ENCODE measurements around the gene SLC41A3.

SLC41A3 gene

DNA sequence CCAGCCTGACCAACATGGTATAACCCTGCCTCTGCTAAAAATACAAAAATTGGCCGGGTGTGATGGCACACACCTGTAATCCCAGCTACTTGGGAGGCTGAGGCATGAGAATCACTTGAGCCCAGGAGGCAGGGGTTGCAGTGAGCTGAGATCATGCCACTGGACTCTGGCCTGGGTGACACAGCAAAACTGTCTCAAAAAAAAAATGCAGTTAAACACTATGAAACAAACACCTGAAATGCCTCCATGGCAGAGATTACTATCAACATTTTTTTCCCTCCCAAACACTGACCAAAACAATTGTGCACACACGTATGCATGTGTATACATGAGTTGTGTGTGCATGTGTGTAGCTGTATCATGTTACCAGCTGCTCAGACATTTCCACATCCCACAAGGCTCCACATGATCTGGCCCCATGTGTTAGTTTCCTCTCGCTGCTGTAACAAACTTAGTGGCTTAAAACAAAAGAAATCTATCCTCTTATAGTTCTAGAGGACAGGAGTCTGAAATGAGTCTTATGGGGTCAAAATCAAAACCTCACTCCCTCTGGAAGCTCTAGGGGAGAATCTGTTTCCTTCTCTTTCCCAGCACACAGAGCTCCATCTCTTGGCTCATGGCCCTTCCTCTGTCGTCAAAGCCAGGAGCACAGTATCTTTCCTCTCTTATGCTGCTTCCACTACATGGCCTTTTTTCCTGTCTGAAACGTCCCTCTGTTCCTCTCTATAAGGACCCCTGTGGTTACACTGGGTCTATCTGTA is 34.5 kb downstream of the SLC41A3 start (continued):
- TF ChIP-seq, protein P1, sequence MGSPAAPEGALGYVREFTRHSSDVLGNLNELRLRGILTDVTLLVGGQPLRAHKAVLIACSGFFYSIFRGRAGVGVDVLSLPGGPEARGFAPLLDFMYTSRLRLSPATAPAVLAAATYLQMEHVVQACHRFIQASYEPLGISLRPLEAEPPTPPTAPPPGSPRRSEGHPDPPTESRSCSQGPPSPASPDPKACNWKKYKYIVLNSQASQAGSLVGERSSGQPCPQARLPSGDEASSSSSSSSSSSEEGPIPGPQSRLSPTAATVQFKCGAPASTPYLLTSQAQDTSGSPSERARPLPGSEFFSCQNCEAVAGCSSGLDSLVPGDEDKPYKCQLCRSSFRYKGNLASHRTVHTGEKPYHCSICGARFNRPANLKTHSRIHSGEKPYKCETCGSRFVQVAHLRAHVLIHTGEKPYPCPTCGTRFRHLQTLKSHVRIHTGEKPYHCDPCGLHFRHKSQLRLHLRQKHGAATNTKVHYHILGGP (tag by site-specific recombination; IDR thresholded peaks at IDR 0.05) = no peak
- TF ChIP-seq, protein P2, sequence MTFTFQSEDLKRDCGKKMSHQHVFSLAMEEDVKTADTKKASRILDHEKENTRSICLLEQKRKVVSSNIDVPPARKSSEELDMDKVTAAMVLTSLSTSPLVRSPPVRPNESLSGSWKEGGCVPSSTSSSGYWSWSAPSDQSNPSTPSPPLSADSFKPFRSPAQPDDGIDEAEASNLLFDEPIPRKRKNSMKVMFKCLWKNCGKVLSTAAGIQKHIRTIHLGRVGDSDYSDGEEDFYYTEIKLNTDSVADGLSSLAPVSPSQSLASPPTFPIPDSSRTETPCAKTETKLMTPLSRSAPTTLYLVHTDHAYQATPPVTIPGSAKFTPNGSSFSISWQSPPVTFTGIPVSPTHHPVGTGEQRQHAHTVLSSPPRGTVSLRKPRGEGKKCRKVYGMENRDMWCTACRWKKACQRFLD (tag by site-specific recombination; IDR thresholded peaks at IDR 0.05) = no peak
- TF ChIP-seq BCL11A (tag by site-specific recombination; IDR thresholded peaks at IDR 0.05; ENCODE audit: low read depth) (no peak), ZNF214 (tag by site-specific recombination; IDR thresholded peaks at IDR 0.05; ENCODE audit: borderline replicate concordance) (no peak), ZNF341 (tag by site-specific recombination; IDR thresholded peaks at IDR 0.05; ENCODE audit: low read depth) (no peak), OSR2 (tag by site-specific recombination; IDR thresholded peaks at IDR 0.05) (no peak), ZNF350 (tag by site-specific recombination; IDR thresholded peaks at IDR 0.05) (no peak), REPIN1 (tag by site-specific recombination; IDR thresholded peaks at IDR 0.05; ENCODE audit: low read depth) (no peak), ZFP69B (tag by site-specific recombination; IDR thresholded peaks at IDR 0.05) (no peak), ZNF404 (tag by site-specific recombination; IDR thresholded peaks at IDR 0.05) (no peak), GLIS2 (tag by site-specific recombination; IDR thresholded peaks at IDR 0.05) (no peak)

DNA sequence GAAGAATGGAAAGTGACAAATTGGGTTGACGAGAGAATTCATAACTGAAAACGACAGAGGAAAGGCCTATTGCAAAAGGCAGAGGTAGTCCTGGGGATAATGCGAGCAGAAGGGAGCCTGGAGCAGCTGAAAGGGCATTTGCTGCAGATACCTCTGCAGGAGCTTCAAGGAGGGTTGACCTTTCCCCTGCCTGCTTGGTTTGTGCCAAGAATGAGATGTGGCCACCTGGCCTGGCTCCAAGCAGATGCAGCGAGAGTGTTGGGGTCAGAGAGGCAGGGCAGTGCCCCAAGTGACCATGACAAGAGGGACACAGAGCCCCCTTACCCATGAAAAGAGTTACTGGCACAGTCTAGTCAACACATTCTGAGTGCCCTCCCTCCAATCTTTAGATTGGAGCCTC is 43.5 kb downstream of the SLC41A3 start:
- peaks cover 0 to 10% of the 10 kb centered on the region in 2 experiments; a peak in 1 of 3 replicates for H3K36me3 ChIP-seq (ENCODE audit: control insufficient read depth in 2 of 2, insufficient read depth in 1 of 2, low read length in 2 of 2)
- ChIA-PET CTCF (no interaction called here), POLR2A (no interaction called here)
- H3K27ac ChIP-seq (ENCODE audit: extremely low read depth, low read depth, low read length) = no peak overlapping the region
- no peaks in the 10 kb centered on the region for H3K4me1 ChIP-seq (ENCODE audit: control insufficient read depth, insufficient read depth, low read length)
- H3K4me3 ChIP-seq (ENCODE audit: low read depth, low read length) = no peak overlapping the region
- H3K9me3 ChIP-seq (ENCODE audit: control insufficient read depth, insufficient read depth, low read depth, low read length) = no peaks in the 10 kb centered on the region
- no peak for TF ChIP-seq ZNF501 (tag by site-specific recombination; IDR thresholded peaks at IDR 0.05)
- TF ChIP-seq TRIM28 (IDR thresholded peaks at IDR 0.05; ENCODE audit: borderline replicate concordance, low read length) = no peak
- no peak for TF ChIP-seq KLF10 (tag by site-specific recombination; IDR thresholded peaks at IDR 0.05)
- TF ChIP-seq ZNF366 (tag by site-specific recombination; conservative IDR thresholded peaks at IDR 0.05) = no peak
- TF ChIP-seq ZNF654 (tag by site-specific recombination; IDR thresholded peaks at IDR 0.05; ENCODE audit: low read depth) = no peak
- TF ChIP-seq ZNF585B (tag by site-specific recombination; IDR thresholded peaks at IDR 0.05) = no peak
- TF ChIP-seq, protein P3, sequence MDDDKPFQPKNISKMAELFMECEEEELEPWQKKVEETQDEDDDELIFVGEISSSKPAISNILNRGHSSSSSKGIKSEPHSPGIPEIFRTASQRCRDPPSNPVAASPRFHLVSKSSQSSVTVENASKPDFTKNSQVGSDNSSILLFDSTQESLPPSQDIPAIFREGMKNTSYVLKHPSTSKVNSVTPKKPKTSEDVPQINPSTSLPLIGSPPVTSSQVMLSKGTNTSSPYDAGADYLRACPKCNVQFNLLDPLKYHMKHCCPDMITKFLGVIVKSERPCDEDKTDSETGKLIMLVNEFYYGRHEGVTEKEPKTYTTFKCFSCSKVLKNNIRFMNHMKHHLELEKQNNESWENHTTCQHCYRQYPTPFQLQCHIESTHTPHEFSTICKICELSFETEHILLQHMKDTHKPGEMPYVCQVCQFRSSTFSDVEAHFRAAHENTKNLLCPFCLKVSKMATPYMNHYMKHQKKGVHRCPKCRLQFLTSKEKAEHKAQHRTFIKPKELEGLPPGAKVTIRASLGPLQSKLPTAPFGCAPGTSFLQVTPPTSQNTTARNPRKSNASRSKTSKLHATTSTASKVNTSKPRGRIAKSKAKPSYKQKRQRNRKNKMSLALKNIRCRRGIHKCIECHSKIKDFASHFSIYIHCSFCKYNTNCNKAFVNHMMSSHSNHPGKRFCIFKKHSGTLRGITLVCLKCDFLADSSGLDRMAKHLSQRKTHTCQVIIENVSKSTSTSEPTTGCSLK (tag by site-specific recombination; IDR thresholded peaks at IDR 0.05) = no peak
- TF ChIP-seq ZNF521 (tag by site-specific recombination; IDR thresholded peaks at IDR 0.05) = no peak
- TF ChIP-seq GLI2 (tag by site-specific recombination; IDR thresholded peaks at IDR 0.05; ENCODE audit: borderline replicate concordance, low read depth) = no peak
- TF ChIP-seq, protein P4, sequence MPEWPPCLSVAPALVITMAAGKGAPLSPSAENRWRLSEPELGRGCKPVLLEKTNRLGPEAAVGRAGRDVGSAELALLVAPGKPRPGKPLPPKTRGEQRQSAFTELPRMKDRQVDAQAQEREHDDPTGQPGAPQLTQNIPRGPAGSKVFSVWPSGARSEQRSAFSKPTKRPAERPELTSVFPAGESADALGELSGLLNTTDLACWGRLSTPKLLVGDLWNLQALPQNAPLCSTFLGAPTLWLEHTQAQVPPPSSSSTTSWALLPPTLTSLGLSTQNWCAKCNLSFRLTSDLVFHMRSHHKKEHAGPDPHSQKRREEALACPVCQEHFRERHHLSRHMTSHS (tag by site-specific recombination; IDR thresholded peaks at IDR 0.05) = no peak
- TF ChIP-seq ZNF211 (tag by site-specific recombination; IDR thresholded peaks at IDR 0.05; ENCODE audit: low read depth) = no peak
- TF ChIP-seq RBAK (tag by site-specific recombination; IDR thresholded peaks at IDR 0.05) = no peak
- TF ChIP-seq, protein P5, sequence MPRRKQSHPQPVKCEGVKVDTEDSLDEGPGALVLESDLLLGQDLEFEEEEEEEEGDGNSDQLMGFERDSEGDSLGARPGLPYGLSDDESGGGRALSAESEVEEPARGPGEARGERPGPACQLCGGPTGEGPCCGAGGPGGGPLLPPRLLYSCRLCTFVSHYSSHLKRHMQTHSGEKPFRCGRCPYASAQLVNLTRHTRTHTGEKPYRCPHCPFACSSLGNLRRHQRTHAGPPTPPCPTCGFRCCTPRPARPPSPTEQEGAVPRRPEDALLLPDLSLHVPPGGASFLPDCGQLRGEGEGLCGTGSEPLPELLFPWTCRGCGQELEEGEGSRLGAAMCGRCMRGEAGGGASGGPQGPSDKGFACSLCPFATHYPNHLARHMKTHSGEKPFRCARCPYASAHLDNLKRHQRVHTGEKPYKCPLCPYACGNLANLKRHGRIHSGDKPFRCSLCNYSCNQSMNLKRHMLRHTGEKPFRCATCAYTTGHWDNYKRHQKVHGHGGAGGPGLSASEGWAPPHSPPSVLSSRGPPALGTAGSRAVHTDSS (tag by site-specific recombination; IDR thresholded peaks at IDR 0.05) = no peak
- TF ChIP-seq ZNF596 (tag by site-specific recombination; IDR thresholded peaks at IDR 0.05) = no peak
- TF ChIP-seq, protein P6, sequence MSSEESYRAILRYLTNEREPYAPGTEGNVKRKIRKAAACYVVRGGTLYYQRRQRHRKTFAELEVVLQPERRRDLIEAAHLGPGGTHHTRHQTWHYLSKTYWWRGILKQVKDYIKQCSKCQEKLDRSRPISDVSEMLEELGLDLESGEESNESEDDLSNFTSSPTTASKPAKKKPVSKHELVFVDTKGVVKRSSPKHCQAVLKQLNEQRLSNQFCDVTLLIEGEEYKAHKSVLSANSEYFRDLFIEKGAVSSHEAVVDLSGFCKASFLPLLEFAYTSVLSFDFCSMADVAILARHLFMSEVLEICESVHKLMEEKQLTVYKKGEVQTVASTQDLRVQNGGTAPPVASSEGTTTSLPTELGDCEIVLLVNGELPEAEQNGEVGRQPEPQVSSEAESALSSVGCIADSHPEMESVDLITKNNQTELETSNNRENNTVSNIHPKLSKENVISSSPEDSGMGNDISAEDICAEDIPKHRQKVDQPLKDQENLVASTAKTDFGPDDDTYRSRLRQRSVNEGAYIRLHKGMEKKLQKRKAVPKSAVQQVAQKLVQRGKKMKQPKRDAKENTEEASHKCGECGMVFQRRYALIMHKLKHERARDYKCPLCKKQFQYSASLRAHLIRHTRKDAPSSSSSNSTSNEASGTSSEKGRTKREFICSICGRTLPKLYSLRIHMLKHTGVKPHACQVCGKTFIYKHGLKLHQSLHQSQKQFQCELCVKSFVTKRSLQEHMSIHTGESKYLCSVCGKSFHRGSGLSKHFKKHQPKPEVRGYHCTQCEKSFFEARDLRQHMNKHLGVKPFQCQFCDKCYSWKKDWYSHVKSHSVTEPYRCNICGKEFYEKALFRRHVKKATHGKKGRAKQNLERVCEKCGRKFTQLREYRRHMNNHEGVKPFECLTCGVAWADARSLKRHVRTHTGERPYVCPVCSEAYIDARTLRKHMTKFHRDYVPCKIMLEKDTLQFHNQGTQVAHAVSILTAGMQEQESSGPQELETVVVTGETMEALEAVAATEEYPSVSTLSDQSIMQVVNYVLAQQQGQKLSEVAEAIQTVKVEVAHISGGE (tag by site-specific recombination; conservative IDR thresholded peaks at IDR 0.05; ENCODE audit: low read depth) = no peak

Measured in HEK293 (cell line).